GM18873 (cell line): Measurements from ENCODE around the gene IBTK.
"Not testable (repeated sequence)": the region's sequence is repeated elsewhere in the genome, so short reads cannot be mapped to it uniquely, and the experiment has no call there.

Experiments used
- ATAC-seq: cut with Tn5 transposase; IDR thresholded peaks from one replicate; pipeline ENCODE4 v1.9.1; 2021; ENCODE audit warnings: mild to moderate bottlenecking, moderate library complexity, moderate number of reproducible peaks; ENCODE audit not compliant: unreplicated experiment, low FRiP score

IBTK gene

DNA sequence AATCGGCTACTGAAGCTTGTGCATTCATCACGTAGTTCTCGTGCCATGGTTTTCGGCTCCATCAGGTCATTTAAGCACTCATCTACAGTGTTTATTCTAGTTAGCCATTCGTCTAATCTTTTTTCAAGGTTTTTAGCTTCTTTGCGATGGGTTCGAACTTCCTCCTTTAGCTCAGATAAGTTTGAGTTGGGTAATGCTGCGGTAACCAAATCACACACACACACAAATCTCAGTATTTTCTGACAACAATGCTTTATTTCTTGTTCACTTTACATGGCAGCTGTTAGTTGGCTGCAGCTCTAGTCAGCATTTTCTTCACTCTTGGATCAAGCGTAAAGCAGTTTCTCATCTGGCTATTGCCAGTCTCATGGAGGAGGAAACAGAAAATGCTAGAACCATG lies 118.6 kb downstream of the IBTK start:
- not testable (repeated sequence) for ATAC-seq

DNA sequence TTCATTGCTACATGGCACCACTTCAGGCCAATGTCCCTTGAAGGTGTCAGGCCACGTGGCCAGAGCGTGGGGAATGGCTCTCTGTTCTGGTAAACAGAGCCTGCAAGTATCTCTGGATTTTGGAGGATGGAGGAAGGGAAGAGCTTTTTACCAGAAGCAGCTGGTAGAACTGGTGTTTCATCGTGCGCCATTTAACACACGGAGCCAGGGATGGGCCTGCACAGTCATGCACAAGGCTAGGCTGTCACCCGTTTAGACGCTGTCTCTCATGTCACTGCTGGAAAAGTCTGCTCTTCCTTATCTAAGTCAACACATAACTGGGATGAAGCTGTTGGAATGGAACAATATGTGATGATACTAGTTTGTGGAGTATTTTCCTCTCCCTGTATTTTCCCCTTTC lies 123.9 kb downstream of the IBTK start:
- ATAC-seq = no peak
